AG08396 (cell line): Measurements from ENCODE around the gene SLC29A4.

Experiments used
- DNase-seq: peaks from one replicate; pipeline ENCODE4 v3.0.0; 2012; ENCODE audit warnings: low spot score, mixed read lengths

The SLC29A4 gene

DNA sequence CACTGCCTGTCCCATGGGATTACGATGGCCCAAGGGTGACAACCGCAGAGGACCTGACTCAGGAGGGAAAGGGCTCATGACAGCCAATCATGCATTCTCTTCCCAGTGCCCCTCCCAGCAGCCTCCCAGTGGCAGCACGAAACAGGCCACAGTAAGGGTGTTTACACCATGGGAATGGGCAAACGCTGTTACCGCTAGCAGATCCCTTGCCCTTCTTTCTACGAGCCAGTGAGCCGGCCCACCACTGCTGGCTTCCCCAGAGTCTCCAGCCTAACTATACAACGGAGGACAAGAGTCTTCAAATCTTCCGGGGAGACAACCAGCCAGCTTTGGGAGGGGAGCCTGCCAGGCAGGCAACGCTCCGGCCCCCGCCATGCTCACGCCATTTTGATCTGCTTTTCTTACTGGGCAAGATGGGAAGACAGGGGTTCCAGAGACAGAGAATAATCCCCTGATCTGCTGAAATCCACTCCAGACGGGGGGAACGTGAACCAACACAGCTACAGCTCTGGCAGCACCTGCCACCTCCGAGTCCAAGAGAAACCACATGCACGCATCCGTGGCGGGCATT, 69.8 kb downstream of the SLC29A4 start:
- DNase-seq: no peak

DNA sequence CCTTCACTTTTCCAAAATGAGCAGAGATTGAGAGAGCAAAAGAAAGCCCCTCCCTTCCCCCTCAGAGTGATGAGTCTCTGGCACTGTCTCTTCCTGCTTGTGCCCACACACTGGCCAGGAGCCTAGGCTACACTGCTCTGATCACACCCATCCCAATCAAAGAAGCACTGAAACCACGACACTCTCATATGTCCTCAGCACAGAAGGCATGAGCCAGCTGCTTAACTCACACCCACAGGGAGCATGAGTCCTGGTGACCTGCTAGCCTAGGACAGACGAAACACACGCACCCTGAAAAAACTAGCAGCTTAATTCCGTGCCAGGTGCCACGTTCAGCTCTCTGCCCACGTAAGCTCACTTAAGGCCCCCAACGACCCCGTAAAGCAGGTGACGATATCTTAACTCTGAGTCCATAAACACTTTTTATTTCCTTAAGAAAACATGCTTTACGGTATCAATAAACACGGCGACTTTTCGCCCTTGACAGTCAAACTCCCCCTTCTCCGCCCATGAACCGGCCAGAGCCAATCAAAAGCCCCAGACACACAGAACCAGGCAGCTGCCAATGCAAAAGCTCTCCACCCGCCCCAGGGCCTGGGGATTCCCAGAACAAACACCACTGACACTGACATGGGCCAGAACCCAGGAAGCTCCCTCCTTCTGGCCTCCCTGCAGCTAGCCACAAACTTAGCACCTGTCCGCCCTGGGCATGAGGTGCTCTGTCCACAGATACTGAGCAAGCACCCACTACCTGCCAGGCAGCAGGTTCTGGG, 71.9 kb downstream of the SLC29A4 start:
- peak; percentile 79 for DNase-seq
